ENCODE data around the gene CTNNA2. TPM values are rescaled to one million over a fixed set of nuclear protein-coding genes. Genes with fewer than 3 reads are reported as not detected.

Gene CTNNA2
- total and polyA plus RNA-seq, 7 donors = 0.03 to 0.36 (median 0.17) TPM; not detected in 4

DNA sequence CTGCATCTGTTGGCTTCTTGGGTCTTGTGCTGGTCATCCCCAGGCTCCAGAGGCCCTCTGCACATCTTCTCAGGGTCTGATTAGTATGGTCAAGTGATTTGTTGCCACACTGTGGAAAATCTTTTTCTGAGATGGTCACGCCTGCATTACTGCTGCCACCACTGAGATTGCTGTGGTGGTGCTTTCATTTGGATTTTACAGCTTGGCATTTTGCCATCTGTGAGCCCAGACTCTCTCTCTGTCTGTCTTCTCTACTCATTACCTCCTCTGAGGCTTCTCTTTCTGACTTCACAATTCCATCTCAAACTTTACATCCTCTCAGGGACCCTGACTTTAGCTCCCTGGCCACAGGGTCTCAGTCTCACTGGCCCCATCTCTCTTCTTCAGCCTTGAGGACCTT is 637.1 kb downstream of the CTNNA2 start:
- 68 to 79% (median 75%) methylated on average over 1 of the region's 1 CpG for WGBS, 3 donors
- H3K4me1 ChIP-seq = no peaks in the 10 kb centered on the region
- H3K4me3 ChIP-seq = no peak overlapping the region
- DNase-seq = no peak
- no peak overlapping the region for H3K27ac ChIP-seq
- H3K36me3 ChIP-seq (ENCODE audit: insufficient read depth in 1 of 2, low read depth in 1 of 2) = no peaks in the 10 kb centered on the region
- TF ChIP-seq, protein P1, sequence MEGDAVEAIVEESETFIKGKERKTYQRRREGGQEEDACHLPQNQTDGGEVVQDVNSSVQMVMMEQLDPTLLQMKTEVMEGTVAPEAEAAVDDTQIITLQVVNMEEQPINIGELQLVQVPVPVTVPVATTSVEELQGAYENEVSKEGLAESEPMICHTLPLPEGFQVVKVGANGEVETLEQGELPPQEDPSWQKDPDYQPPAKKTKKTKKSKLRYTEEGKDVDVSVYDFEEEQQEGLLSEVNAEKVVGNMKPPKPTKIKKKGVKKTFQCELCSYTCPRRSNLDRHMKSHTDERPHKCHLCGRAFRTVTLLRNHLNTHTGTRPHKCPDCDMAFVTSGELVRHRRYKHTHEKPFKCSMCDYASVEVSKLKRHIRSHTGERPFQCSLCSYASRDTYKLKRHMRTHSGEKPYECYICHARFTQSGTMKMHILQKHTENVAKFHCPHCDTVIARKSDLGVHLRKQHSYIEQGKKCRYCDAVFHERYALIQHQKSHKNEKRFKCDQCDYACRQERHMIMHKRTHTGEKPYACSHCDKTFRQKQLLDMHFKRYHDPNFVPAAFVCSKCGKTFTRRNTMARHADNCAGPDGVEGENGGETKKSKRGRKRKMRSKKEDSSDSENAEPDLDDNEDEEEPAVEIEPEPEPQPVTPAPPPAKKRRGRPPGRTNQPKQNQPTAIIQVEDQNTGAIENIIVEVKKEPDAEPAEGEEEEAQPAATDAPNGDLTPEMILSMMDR (IDR thresholded peaks at IDR 0.05) = no peak
- intact Hi-C loops (cut with DNase I) = no loop called here
- no peaks in the 10 kb centered on the region for H3K27me3 ChIP-seq (ENCODE audit: insufficient read depth in 3 of 3, low read length in 2 of 3)
- no peaks in the 10 kb centered on the region for H3K9me3 ChIP-seq
- no peak for ATAC-seq

DNA sequence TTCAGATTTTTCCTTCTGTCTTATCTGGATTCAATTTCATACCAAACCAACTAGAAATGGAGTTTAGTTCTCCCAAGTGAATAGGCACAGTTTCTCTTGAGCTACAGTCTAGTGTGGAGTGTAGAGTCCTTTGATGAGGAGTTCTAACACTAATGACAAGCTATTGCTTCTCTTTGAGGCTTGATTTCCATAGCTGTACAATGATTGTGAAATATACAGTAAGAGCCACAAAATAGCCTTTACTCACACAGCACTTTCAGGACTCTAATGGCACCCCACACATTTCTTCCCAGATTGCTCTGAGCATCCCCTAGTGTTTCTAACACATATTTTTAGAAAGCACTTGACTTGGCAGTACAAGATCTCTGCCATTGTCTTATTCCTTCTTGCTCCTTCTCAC is 638.4 kb downstream of the CTNNA2 start:
- TF ChIP-seq, protein P1 (IDR thresholded peaks at IDR 0.05) = no peak
- Histone ChIP-seq H3K4me1 (no peaks in the 10 kb centered on the region), H3K4me3 (no peak overlapping the region), H3K36me3 (ENCODE audit: insufficient read depth in 1 of 2, low read depth in 1 of 2) (no peaks in the 10 kb centered on the region), H3K27ac (no peak overlapping the region), H3K27me3 (ENCODE audit: insufficient read depth in 3 of 3, low read length in 2 of 3) (no peaks in the 10 kb centered on the region), H3K9me3 (no peaks in the 10 kb centered on the region)
- DNase-seq = no peak
- ATAC-seq = no peak
- intact Hi-C loops (cut with DNase I) = no loop called here

DNA sequence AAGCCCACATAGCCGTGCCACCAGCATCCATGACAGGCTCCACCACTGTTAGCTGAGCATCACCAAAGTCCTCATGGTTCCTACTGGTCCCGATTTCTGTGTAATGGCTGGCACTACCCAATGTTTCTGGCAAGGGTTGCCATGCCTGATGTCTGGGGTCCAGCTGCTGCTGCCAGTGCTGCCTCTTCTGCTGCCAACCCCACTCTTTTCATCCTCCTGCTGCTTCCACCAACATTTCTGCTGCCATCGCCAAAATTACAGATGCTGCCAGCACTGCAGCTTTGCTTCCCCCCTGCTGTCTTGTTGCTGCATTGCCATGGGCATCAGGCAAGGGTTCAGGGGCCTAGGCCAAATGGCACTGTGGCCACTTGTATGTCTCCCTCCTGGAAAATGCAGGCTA is 638.8 kb downstream of the CTNNA2 start:
- WGBS, 3 donors = 68 to 92% (median 74%) methylated on average over 3 of the region's 3 CpGs
- no peak for ATAC-seq
- no peak for DNase-seq

DNA sequence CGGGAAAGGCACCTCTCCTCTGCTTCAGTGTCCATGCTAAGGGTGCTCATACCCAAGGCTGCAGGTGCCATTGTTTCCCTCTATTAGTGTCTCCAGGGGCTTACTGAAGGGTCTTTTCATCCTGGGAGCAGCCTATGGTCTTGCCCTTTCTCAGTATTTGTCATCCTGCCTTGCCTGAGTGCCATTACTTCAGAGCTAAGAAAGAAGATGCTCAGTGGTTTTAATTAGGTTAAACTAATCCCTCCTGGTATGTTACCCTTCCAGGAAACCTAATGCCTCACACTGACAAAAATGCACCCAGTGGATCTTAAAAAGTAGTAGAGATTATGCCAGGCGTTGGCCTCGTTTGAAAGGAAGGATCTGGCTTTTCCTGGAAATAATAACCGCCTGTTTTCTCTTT is 640.3 kb downstream of the CTNNA2 start:
- 63 to 68% (median 68%) methylated on average over 4 of the region's 4 CpGs for whole genome bisulfite sequencing, 3 donors
- no peak for ATAC-seq

More for the DNA sequence above, 638.8 kb downstream of the CTNNA2 start:
- H3K27me3 ChIP-seq (ENCODE audit: insufficient read depth in 3 of 3, low read length in 2 of 3) = no peaks in the 10 kb centered on the region
- TF ChIP-seq, protein P1 (IDR thresholded peaks at IDR 0.05) = no peak
- H3K4me3 ChIP-seq = no peak overlapping the region
- H3K36me3 ChIP-seq (ENCODE audit: insufficient read depth in 1 of 2, low read depth in 1 of 2) = no peaks in the 10 kb centered on the region
- no peaks in the 10 kb centered on the region for H3K4me1 ChIP-seq
- H3K9me3 ChIP-seq = no peaks in the 10 kb centered on the region
- intact Hi-C loops (cut with DNase I) = no loop called here
- H3K27ac ChIP-seq = no peak overlapping the region

DNA sequence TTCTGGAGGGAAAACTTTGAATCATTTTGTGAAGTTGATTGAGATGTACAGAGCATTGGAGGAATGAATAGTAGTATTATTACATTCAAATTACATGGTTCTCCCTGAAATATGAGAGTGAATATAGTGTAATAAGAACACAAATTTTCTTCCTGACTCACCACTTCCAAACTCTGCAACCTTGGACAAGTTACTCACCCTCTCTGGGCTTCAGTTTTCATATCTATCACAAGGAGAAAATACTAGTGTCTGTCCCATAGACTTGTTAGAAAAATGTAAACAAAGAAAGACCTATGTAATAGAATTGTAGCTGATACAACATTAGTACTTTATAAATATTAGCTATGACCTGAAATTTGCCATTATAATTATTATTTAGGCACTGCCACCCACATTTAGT is 640.9 kb downstream of the CTNNA2 start:
- no peak for DNase-seq
- Histone ChIP-seq H3K27ac (no peak overlapping the region), H3K4me3 (no peak overlapping the region), H3K27me3 (ENCODE audit: insufficient read depth in 3 of 3, low read length in 2 of 3) (no peaks in the 10 kb centered on the region), H3K9me3 (no peaks in the 10 kb centered on the region), H3K4me1 (no peaks in the 10 kb centered on the region), H3K36me3 (ENCODE audit: insufficient read depth in 1 of 2, low read depth in 1 of 2) (no peaks in the 10 kb centered on the region)
- TF ChIP-seq, protein P1 (IDR thresholded peaks at IDR 0.05) = no peak
- intact Hi-C loops (cut with DNase I) = no loop called here
- no peak for ATAC-seq

More for the DNA sequence above, 640.3 kb downstream of the CTNNA2 start:
- DNase-seq = no peak
- intact Hi-C loops (cut with DNase I) = no loop called here
- TF ChIP-seq, protein P1 (IDR thresholded peaks at IDR 0.05) = no peak
- Histone ChIP-seq H3K4me1 (no peaks in the 10 kb centered on the region), H3K4me3 (no peak overlapping the region), H3K27ac (no peak overlapping the region), H3K36me3 (ENCODE audit: insufficient read depth in 1 of 2, low read depth in 1 of 2) (no peaks in the 10 kb centered on the region), H3K27me3 (ENCODE audit: insufficient read depth in 3 of 3, low read length in 2 of 3) (no peaks in the 10 kb centered on the region), H3K9me3 (no peaks in the 10 kb centered on the region)
